Hepatocyte (in vitro differentiated cells): ENCODE data around the gene EIF2AK2. TPM values are rescaled to one million over a fixed set of nuclear protein-coding genes. Genes with fewer than 3 reads are reported as not detected.

Experiments used
- DNase-seq: peaks from one replicate; pipeline ENCODE4 v3.0.0-alpha.2; 2016; ENCODE audit warnings: low spot score
- H2AFZ ChIP-seq: fragments of 200-600 bp; sonication (generic); 2 replicates; pipeline ENCODE4 v1.6.0; 2016; ENCODE audit warnings: antibody characterized with exemption, mild to moderate bottlenecking
- H3K27ac ChIP-seq: fragments of 200-600 bp; sonication (generic); 2 replicates; pipeline ENCODE4 v1.5.1; 2016; ENCODE audit warnings: mild to moderate bottlenecking
- H3K27me3 ChIP-seq: fragments of 200-600 bp; sonication (generic); 2 replicates; pipeline ENCODE4 v1.6.1; 2016
- H3K36me3 ChIP-seq: fragments of 200-600 bp; sonication (generic); replicated peaks from 2 replicates; pipeline ENCODE4 v1.5.1; 2016; ENCODE audit warnings: low read depth; ENCODE audit not compliant: insufficient read depth
- H3K4me1 ChIP-seq: fragments of 200-600 bp; sonication (generic); 2 replicates; pipeline ENCODE4 v1.5.1; 2016; ENCODE audit warnings: mild to moderate bottlenecking, moderate library complexity; ENCODE audit not compliant: insufficient read depth
- H3K4me2 ChIP-seq: fragments of 200-600 bp; sonication (generic); 2 replicates; pipeline ENCODE4 v1.6.0; 2016
- H3K4me3 ChIP-seq: fragments of 200-600 bp; sonication (generic); 2 replicates; pipeline ENCODE4 v1.5.1; 2016; ENCODE audit warnings: mild to moderate bottlenecking
- H3K79me2 ChIP-seq: fragments of 200-600 bp; sonication (generic); 2 replicates; pipeline ENCODE4 v1.6.0; 2017; ENCODE audit warnings: mild to moderate bottlenecking
- H3K9me2 ChIP-seq: fragments of 200-600 bp; sonication (generic); replicated peaks from 2 replicates; pipeline ENCODE4 v1.6.0; 2017; ENCODE audit warnings: mild to moderate bottlenecking; ENCODE audit not compliant: insufficient read depth
- H3K9me3 ChIP-seq: fragments of 200-600 bp; sonication (generic); 2 replicates; pipeline ENCODE4 v1.5.1; 2016; ENCODE audit warnings: low read depth, mild to moderate bottlenecking
- H4K20me1 ChIP-seq: fragments of 200-600 bp; sonication (generic); 2 replicates; pipeline ENCODE4 v1.6.0; 2016; ENCODE audit warnings: mild to moderate bottlenecking; ENCODE audit not compliant: insufficient read depth, poor library complexity, severe bottlenecking
- CTCF ChIP-seq: fragments of 200-600 bp; sonication (generic); IDR thresholded peaks from 2 replicates; pipeline ENCODE4 v1.5.1; 2016; ENCODE audit warnings: antibody characterized with exemption, mild to moderate bottlenecking; ENCODE audit not compliant: poor library complexity
- EZH2 ChIP-seq: fragments of 200-600 bp; sonication (generic); IDR thresholded peaks from 2 replicates; pipeline ENCODE4 v1.6.1; 2016; ENCODE audit warnings: antibody characterized with exemption, mild to moderate bottlenecking, borderline replicate concordance
- EZH2phosphoT487 ChIP-seq: fragments of 200-600 bp; sonication (generic); IDR thresholded peaks from one replicate; pipeline ENCODE4 v1.6.1; 2018; ENCODE audit warnings: antibody characterized with exemption, mild to moderate bottlenecking, low read depth, moderate library complexity; ENCODE audit not compliant: unreplicated experiment, severe bottlenecking
- WGBS: methylation state at CpG from one replicate; pipeline ENCODE4 v1.1.6; 2016; ENCODE audit warnings: low lambda C conversion rate; ENCODE audit errors: missing lambda C conversion rate; 5-methylcytosine and 5-hydroxymethylcytosine counted together
- polyA plus RNA-seq: library from polyadenylated mRNA; unstranded; fragments of >200 nt; fragmentation: Nextera tagmentation; extraction: Ambion mirVana; gene quantifications from 2 replicates; pipeline ENCODE4 v1.2.1, GENCODE V29; 2016
- total RNA-seq: library from RNA; depleted of rRNA; stranded (reverse); fragments of >200 nt; gene quantifications from 2 replicates; pipeline ENCODE4 v1.2.3, GENCODE V29; 2014

EIF2AK2 gene
- total and polyA plus RNA-seq, 2 experiments from 2014 or later, result 22.2 to 38.4 TPM

DNA sequence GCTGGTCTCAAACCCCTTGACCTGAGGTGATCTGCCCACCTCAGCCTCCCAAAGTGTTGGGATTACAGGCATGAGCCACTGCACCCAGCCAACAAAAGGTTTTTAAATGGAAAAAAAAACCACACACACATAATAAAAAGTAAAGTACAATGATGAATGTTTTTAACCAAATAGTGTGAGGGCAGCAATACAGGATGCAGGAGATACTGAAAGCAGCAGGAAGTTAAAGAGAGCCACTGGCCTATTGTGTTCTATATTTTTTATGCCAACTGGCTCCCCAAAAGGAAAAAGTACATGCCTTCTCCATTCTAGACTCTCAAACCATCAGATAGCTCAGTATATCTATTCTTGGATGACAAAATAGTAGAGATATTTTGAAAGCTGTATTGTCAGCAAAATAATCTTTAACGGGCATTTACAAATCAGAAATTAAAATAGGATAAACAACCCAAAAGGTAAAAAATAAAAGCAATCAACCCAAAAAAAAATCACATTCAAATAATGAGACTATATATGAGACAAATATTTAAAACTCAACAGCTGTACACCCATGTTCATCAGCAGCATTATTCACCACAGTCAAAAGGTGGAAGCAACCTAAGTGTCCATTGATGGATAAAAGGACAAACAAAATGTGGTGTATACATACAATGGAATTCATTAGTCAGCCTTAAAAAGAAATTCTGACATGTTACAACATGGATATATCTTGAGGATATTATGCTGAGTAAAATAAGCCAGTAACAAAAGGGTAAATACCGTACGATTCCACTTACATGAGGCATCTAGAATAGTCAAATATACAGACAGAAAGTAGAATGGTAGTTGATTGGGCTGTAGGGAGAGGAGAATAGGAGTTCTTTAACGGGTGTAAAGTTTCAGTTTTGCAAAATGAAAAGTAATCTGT is 46.2 kb downstream of the EIF2AK2 start:
- H3K4me3 ChIP-seq, result no peak overlapping the region
- H3K4me2 ChIP-seq, result no peak overlapping the region
- H4K20me1 ChIP-seq, result no peaks in the 10 kb centered on the region
- WGBS, result 96% methylated on average over 4 of the region's 4 CpGs
- no peaks in the 10 kb centered on the region for H3K9me3 ChIP-seq
- no peak overlapping the region for H2AFZ ChIP-seq
- peaks cover 3% of the 10 kb centered on the region for H3K36me3 ChIP-seq
- TF ChIP-seq EZH2phosphoT487 (no peak), CTCF (no peak), EZH2 (no peak)
- DNase-seq, result no peak
- H3K27ac ChIP-seq, result no peak overlapping the region
- H3K4me1 ChIP-seq, result no peaks in the 10 kb centered on the region
- no peaks in the 10 kb centered on the region for H3K27me3 ChIP-seq
- no peaks in the 10 kb centered on the region for H3K9me2 ChIP-seq
- H3K79me2 ChIP-seq, result no peaks in the 10 kb centered on the region

DNA sequence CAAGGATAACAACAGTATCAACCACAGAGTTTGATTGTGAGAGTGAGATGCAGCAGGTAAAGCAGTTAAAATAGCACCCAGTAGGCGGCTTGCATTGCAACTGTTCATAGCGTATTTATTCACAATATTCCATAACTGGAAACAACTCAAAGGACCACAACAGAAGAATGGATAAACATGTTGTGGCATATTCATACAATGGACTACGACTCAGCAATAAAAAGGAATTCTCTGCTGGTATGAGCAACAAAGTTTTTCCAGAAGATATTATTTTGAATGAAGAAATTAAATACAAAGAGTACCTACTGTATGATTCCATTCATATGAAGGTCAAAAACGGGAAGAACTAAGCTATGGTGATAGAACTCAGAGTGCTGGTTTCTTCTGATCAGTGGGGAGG is 47.3 kb downstream of the EIF2AK2 start:
- H3K4me3 ChIP-seq, result no peak overlapping the region
- H3K4me1 ChIP-seq, result no peaks in the 10 kb centered on the region
- no peaks in the 10 kb centered on the region for H3K27me3 ChIP-seq
- 95% methylated on average over 4 of the region's 4 CpGs for WGBS
- no peak overlapping the region for H2AFZ ChIP-seq
- TF ChIP-seq EZH2 (no peak), EZH2phosphoT487 (no peak), CTCF (no peak)
- no peaks in the 10 kb centered on the region for H3K9me3 ChIP-seq
- no peak overlapping the region for H3K27ac ChIP-seq
- H3K9me2 ChIP-seq, result no peaks in the 10 kb centered on the region
- H3K79me2 ChIP-seq, result no peaks in the 10 kb centered on the region
- peaks cover 3% of the 10 kb centered on the region for H3K36me3 ChIP-seq
- no peak overlapping the region for H3K4me2 ChIP-seq
- H4K20me1 ChIP-seq, result no peaks in the 10 kb centered on the region
- DNase-seq, result no peak

DNA sequence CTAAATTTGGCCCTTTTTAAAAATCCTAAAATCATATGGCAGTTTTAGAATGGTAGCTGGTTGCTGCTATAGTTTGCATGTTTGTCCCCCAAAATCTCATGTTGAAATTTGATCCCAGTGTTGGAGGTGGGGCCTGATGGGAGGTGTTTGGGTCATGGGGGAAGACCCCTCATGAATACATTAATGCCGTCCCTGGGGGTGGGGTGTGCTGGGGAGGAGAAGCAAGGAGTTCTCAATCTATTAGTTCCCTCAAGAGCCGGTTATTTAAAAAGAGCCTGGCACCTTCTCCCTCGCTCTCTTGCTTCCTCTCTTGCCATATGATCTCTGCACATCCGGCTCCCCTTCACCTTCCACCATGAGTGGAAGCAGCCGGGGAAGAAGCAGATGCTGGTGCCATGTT is 51.6 kb downstream of the EIF2AK2 start:
- H3K27me3 ChIP-seq, result no peaks in the 10 kb centered on the region
- WGBS, result 90% methylated on average over 5 of the region's 5 CpGs
- H2AFZ ChIP-seq, result no peak overlapping the region
- H3K4me3 ChIP-seq, result no peak overlapping the region
- no peak overlapping the region for H3K27ac ChIP-seq
- H3K4me1 ChIP-seq, result no peaks in the 10 kb centered on the region
- no peak overlapping the region for H3K4me2 ChIP-seq
- DNase-seq, result no peak
- H3K36me3 ChIP-seq, result peaks cover 3% of the 10 kb centered on the region
- no peaks in the 10 kb centered on the region for H4K20me1 ChIP-seq
- no peaks in the 10 kb centered on the region for H3K9me3 ChIP-seq
- H3K79me2 ChIP-seq, result no peaks in the 10 kb centered on the region
- TF ChIP-seq CTCF, result no peak
- TF ChIP-seq EZH2phosphoT487, result no peak
- TF ChIP-seq EZH2, result no peak
- no peaks in the 10 kb centered on the region for H3K9me2 ChIP-seq
